Skeletal muscle cell (primary cell): ENCODE measurements around the gene RPUSD1.

Experiments
- DNase-seq: peaks from one replicate; pipeline ENCODE4 v3.0.0-alpha.2; 2010; ENCODE audit warnings: low read depth
- H3K4me3 ChIP-seq: 2 replicates; pipeline ENCODE4 v1.5.1; 2011; ENCODE audit warnings: low read depth, mild to moderate bottlenecking, control low read depth, low read length, moderate library complexity

Gene RPUSD1

GRCh38 chr16:736936-737481 lies 51.2 kb downstream of the RPUSD1 start:
- H3K4me3 ChIP-seq, result no peak overlapping the region
- DNase-seq, result no peak

DNA sequence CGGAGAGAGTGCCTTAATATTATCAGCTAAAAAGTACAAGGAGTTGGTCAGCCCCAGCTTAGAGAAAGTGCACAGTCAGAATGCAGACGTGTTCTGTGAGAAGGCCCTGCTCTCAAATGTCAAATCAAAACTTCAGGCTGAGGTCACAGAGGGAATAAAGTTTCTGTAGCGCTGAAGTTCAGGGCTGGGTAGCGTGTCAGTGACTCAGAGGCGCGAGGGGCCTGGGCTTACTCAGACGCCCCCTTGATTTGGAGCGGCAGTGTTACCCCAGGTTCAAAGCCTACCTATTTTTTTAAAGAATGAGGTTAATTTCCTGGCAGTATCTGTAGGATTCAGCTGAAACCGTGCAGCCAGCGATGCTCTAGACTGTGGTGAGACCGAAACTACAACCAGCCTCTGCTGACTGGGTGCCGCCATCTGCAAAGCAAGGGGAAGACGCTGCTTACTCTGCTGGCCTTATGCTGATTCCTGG lies 52.2 kb downstream of the RPUSD1 start:
- H3K4me3 ChIP-seq, result no peak overlapping the region
- no peak for DNase-seq

- H3K4me3 ChIP-seq, result no peak overlapping the region
- no peak for DNase-seq
Observed at GRCh38 chr16:734981-735881, 53.0 kb downstream of the RPUSD1 start.
